ENCODE data around the gene WWTR1. TPM values are rescaled to one million over a fixed set of nuclear protein-coding genes. Genes with fewer than 3 reads are reported as not detected.

Gene WWTR1
- total RNA-seq, 1 experiment from 2014 or later, result 79.7 TPM

- Histone ChIP-seq H3K79me2 (ENCODE audit: low read length) (peaks cover 100% of the 10 kb centered on the region), H3K9ac (ENCODE audit: low read length) (no peak overlapping the region), H3K4me1 (ENCODE audit: insufficient read depth, low read length) (no peaks in the 10 kb centered on the region), H3K4me2 (ENCODE audit: low read length) (no peak overlapping the region), H4K20me1 (ENCODE audit: low read length) (peaks cover 55% of the 10 kb centered on the region), H3K9me2 (replicated peaks; ENCODE audit: low read length) (no peaks in the 10 kb centered on the region), H3F3A (ENCODE audit: low read length, unreplicated experiment) (no peaks in the 10 kb centered on the region), H3K4me3 (ENCODE audit: low read length) (no peak overlapping the region), H3K9me3 (ENCODE audit: low read length) (no peaks in the 10 kb centered on the region), H3K27ac (ENCODE audit: low read length) (no peak overlapping the region), H3K27me3 (ENCODE audit: low read length) (no peaks in the 10 kb centered on the region), H2AFZ (ENCODE audit: low read length) (no peak overlapping the region), H3K36me3 (ENCODE audit: low read depth, low read length) (peaks cover 44% of the 10 kb centered on the region)
- intact Hi-C loops (cut with micrococcal nuclease), result no loop called here
- BruUV-seq (replicated peaks), result no TSS peak
- ChIA-PET POLR2A (ENCODE audit: unreplicated experiment) (interaction anchor here (0.9 kb wide), 1 partner anchor 57 kb away, joined by 6 read pairs; no protein-coding TSS in a partner anchor), CTCF (interaction anchor here (0.6 kb wide), 1 partner anchor 114 kb away, joined by 3 read pairs; the partner anchor contains the start of gene COMMD2)
- TF ChIP-seq EZH2 (IDR thresholded peaks at IDR 0.05; ENCODE audit: low read length, unreplicated experiment), result no peak
- no peak for TF ChIP-seq EZH2phosphoT487 (IDR thresholded peaks at IDR 0.05; ENCODE audit: borderline replicate concordance, low read length)
- TF ChIP-seq, protein P1, sequence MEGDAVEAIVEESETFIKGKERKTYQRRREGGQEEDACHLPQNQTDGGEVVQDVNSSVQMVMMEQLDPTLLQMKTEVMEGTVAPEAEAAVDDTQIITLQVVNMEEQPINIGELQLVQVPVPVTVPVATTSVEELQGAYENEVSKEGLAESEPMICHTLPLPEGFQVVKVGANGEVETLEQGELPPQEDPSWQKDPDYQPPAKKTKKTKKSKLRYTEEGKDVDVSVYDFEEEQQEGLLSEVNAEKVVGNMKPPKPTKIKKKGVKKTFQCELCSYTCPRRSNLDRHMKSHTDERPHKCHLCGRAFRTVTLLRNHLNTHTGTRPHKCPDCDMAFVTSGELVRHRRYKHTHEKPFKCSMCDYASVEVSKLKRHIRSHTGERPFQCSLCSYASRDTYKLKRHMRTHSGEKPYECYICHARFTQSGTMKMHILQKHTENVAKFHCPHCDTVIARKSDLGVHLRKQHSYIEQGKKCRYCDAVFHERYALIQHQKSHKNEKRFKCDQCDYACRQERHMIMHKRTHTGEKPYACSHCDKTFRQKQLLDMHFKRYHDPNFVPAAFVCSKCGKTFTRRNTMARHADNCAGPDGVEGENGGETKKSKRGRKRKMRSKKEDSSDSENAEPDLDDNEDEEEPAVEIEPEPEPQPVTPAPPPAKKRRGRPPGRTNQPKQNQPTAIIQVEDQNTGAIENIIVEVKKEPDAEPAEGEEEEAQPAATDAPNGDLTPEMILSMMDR (conservative IDR thresholded peaks at IDR 0.05; ENCODE audit: low read depth, low read length), result no peak
- ATAC-seq (no peak), DNase-seq (no peak)
These were observed 19.4 kb downstream of the WWTR1 start for GRCh38 chr3:149638228-149639092.

DNA sequence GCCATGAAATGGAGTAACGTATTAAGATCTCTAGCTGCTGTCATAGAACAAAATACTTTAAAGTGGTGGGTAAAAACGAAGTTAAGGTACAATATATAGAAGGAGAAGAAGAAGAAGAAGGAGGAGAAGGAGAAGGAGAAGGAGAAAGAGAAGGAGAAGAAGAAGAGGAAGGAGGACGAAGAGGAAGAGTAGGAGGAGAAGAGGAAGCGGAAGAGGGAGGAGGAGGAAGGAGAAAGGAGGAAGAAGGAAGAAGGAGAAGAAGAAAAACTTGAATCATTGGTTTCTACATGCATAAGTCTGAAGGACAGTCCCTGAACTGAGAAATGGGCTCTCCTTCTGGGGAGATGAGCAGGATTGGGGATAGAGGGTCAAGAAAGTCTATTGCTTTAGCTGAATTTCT is 22.4 kb downstream of the WWTR1 start:
- H3K9me3 ChIP-seq (ENCODE audit: low read length), result no peaks in the 10 kb centered on the region
- H4K20me1 ChIP-seq (ENCODE audit: low read length), result peaks cover 58% of the 10 kb centered on the region
- no peaks in the 10 kb centered on the region for H3K4me1 ChIP-seq (ENCODE audit: insufficient read depth, low read length)
- TF ChIP-seq, protein P1 (conservative IDR thresholded peaks at IDR 0.05; ENCODE audit: low read depth, low read length), result no peak
- TF ChIP-seq EZH2 (IDR thresholded peaks at IDR 0.05; ENCODE audit: low read length, unreplicated experiment) (no peak), EZH2phosphoT487 (IDR thresholded peaks at IDR 0.05; ENCODE audit: borderline replicate concordance, low read length) (no peak)
- H3K79me2 ChIP-seq (ENCODE audit: low read length), result peaks cover 100% of the 10 kb centered on the region
- peaks cover 40% of the 10 kb centered on the region for H3K36me3 ChIP-seq (ENCODE audit: low read depth, low read length)
- H2AFZ ChIP-seq (ENCODE audit: low read length), result no peak overlapping the region
- H3K9ac ChIP-seq (ENCODE audit: low read length), result no peak overlapping the region
- ChIA-PET POLR2A (ENCODE audit: unreplicated experiment) (no interaction called here), CTCF (no interaction called here)
- H3K9me2 ChIP-seq (replicated peaks; ENCODE audit: low read length), result no peaks in the 10 kb centered on the region
- no peaks in the 10 kb centered on the region for H3K27me3 ChIP-seq (ENCODE audit: low read length)
- H3K4me3 ChIP-seq (ENCODE audit: low read length), result no peak overlapping the region
- DNase-seq (no peak), ATAC-seq (no peak)
- no peaks in the 10 kb centered on the region for H3F3A ChIP-seq (ENCODE audit: low read length, unreplicated experiment)
- H3K4me2 ChIP-seq (ENCODE audit: low read length), result no peak overlapping the region
- BruUV-seq (replicated peaks), result no TSS peak
- H3K27ac ChIP-seq (ENCODE audit: low read length), result no peak overlapping the region
- intact Hi-C loops (cut with micrococcal nuclease), result no loop called here

DNA sequence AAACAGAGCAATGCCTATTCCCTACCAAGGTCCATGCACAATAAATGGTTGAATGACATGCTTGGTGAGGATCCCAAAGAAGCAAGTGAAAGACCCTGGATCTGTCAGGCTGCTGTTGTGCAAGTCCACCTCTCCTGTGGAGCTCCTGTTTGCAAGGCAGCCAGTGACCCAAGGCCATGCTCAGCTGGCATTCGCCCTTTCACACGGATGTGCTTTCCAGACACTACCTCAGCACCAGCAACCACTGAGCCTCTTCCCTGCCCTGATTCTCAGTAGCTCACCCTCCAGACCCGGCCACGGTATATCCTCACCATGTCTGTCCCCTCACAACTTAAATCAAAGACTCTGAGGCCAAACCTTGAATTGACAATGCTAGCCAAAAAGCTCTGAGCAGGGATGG is 23.3 kb downstream of the WWTR1 start:
- H3F3A ChIP-seq (ENCODE audit: low read length, unreplicated experiment), result no peaks in the 10 kb centered on the region
- H3K9me3 ChIP-seq (ENCODE audit: low read length), result no peaks in the 10 kb centered on the region
- no peak overlapping the region for H3K4me3 ChIP-seq (ENCODE audit: low read length)
- no peak for ATAC-seq
- H2AFZ ChIP-seq (ENCODE audit: low read length), result no peak overlapping the region
- H3K9ac ChIP-seq (ENCODE audit: low read length), result no peak overlapping the region
- ChIA-PET CTCF (no interaction called here), POLR2A (ENCODE audit: unreplicated experiment) (no interaction called here)
- intact Hi-C loops (cut with micrococcal nuclease), result no loop called here
- no peak overlapping the region for H3K27ac ChIP-seq (ENCODE audit: low read length)
- no TSS peak for BruUV-seq (replicated peaks)
- no peak for DNase-seq
- H3K36me3 ChIP-seq (ENCODE audit: low read depth, low read length), result peaks cover 40% of the 10 kb centered on the region
- peaks cover 61% of the 10 kb centered on the region for H4K20me1 ChIP-seq (ENCODE audit: low read length)
- no peak overlapping the region for H3K4me2 ChIP-seq (ENCODE audit: low read length)
- no peaks in the 10 kb centered on the region for H3K27me3 ChIP-seq (ENCODE audit: low read length)
- no peaks in the 10 kb centered on the region for H3K4me1 ChIP-seq (ENCODE audit: insufficient read depth, low read length)
- no peak for TF ChIP-seq EZH2 (IDR thresholded peaks at IDR 0.05; ENCODE audit: low read length, unreplicated experiment)
- no peak for TF ChIP-seq EZH2phosphoT487 (IDR thresholded peaks at IDR 0.05; ENCODE audit: borderline replicate concordance, low read length)
- TF ChIP-seq, protein P1 (conservative IDR thresholded peaks at IDR 0.05; ENCODE audit: low read depth, low read length), result no peak
- peaks cover 100% of the 10 kb centered on the region for H3K79me2 ChIP-seq (ENCODE audit: low read length)
- no peaks in the 10 kb centered on the region for H3K9me2 ChIP-seq (replicated peaks; ENCODE audit: low read length)

Data from PC-3 (cell line).